Stimulated activated CD8-positive, alpha-beta memory T cell treated with anti-CD3 and anti-CD28 coated beads, Interleukin-2, amount 100 ng/mL, for 1 hour (primary cell): Measurements from ENCODE around the gene BABAM2.
A peak's percentile ranks its signal among the peaks of the same experiment; 100 is the strongest.
"Not testable (repeated sequence)": the region's sequence is repeated elsewhere in the genome, so short reads cannot be mapped to it uniquely, and the experiment has no call there.

Experiments
- DNase-seq, 2 donors: peaks; one replicate each; pipeline ENCODE4 v3.0.0-alpha.2; 2020; ENCODE audit warnings: low read depth in 2 of 2

The BABAM2 gene

GRCh38 chr2:27878825-27879224 is 11.7 kb upstream of the BABAM2 start:
- DNase-seq = no peak

- DNase-seq = not testable (repeated sequence)
Measured at GRCh38 chr2:27881815-27882583, 8.5 kb upstream of the BABAM2 start.

DNA sequence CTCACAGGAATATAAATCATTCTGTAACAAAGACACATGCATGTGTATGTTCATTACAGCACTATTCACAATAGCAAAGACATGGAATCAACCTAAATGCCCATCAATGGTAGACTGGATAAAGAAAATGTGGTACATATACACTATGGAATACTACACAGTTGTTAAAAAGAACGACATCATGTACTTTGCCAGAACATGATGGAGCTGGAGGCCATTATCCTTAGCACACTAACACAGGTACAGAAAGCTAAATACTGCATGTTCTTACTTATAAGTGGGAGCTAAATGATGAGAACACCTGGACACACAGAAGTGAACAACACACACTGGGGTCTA is 8.0 kb upstream of the BABAM2 start:
- not testable (repeated sequence) for DNase-seq

GRCh38 chr2:27884601-27885000 is 5.9 kb upstream of the BABAM2 start:
- no peak for DNase-seq

DNA sequence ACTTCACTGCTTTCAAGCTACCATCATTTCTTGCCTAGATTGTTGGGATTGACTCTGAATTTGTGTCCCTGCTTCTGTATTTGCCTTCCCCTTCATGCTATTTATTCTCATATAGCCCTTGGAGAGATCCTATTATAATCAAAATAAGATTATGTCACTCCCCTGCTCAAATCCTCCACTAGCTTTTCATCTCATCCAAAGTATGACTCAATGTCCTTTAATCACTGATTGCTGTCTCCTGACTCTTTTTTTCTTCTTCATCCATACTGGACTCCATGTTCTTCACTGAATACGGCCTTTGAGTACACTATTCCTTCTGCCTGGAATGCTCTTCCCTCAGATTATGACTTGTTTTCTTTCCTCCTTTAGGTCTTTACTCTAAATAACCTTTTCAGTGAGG is 5.3 kb upstream of the BABAM2 start:
- no peak for DNase-seq

- no peak for DNase-seq
Measured at GRCh38 chr2:27885661-27886060, 4.9 kb upstream of the BABAM2 start.

DNA sequence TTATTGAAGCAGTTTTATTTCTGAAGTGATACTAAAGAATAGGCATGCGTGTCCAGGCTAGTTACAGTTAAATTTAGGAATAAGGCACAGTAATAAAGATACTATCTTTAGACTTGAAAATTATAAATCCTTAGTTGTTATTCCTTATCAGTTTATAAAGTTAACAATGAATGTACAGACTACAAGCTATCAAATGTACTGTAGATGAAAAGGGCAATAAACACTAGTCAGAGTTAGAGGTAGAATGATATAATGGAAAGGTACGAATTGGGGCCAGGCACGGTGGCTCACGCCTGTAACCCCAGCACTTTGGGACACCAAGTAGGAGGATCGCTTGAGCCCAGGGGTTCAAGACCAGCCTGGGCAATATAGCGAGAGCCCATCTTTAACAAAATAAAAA is 4.2 kb upstream of the BABAM2 start:
- DNase-seq = no peak

GRCh38 chr2:27887111-27887510 is 3.4 kb upstream of the BABAM2 start:
- DNase-seq = no peak

GRCh38 chr2:27887830-27888229 is 2.7 kb upstream of the BABAM2 start:
- DNase-seq = no peak

DNA sequence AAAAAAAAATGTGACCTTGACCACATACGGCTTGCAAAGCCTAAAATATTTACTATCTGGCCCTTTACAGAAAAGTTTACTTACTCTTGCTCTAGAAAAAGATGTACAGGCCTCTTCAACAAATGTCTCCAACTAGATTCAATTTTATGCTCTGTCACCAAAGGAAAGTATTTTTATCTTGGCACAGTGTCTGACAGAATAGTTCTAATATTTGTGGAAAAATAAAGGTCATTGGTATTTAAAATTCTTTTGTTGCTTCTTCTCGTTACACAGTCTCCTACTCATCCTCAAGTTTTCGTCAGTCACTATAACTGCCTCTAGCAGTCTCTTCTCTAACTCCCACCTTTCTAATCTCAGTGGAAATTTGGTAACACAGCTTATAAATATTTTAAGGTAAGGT is 1.7 kb upstream of the BABAM2 start:
- DNase-seq = no peak

- DNase-seq = no peak
Measured at GRCh38 chr2:27889774-27890145, 769 bp upstream of the BABAM2 start.

GRCh38 chr2:27890924-27891672 is 569 bp downstream of the BABAM2 start:
- peak; percentile 85 to 86 for DNase-seq

DNA sequence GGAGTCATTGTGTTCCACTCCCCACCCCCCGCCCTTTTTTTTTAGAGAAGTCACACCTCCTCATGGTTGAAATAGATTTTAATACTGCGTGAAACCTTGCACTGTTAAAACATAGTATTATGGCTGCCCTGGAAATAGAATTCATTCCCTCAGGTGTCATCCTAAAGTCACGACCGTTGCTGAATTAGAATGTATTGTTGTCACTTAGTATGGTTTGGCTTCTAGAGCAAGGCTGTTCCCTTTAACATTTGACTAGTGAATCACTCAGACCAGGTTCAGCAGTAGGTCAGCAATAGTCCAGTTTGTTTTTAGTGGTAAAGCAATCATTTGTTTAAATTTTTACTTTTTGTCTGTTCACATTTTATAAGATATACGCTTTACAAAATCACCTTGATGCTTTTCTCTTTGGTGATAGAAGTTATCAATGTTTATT is 1.2 kb downstream of the BABAM2 start:
- no peak for DNase-seq

- no peak for DNase-seq
Measured at GRCh38 chr2:27893006-27893405, 2.5 kb downstream of the BABAM2 start.

DNA sequence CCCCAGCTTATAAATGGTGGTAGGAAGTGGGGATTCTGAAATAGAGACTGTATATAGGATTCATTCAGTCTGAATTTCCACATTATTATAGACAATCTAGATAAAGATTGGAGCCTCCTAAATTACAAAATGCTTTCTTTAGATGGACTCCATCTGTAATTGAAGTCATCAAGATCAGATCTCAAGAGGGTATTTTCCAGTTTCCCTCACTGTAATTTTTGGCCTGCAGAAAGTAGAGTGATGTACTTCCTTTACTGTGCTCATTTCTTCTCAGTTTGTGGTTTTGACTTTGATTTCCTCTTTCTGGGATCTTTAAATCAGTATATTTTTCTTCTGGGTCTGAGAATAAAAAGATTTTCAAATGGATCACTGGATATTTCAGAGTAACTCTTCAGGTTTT is 7.2 kb downstream of the BABAM2 start:
- no peak for DNase-seq

- DNase-seq = no peak
Measured at GRCh38 chr2:27901234-27901633, 10.7 kb downstream of the BABAM2 start.

GRCh38 chr2:27902098-27902497 is 11.6 kb downstream of the BABAM2 start:
- DNase-seq = no peak

- no peak for DNase-seq
Measured at GRCh38 chr2:27903018-27903417, 12.5 kb downstream of the BABAM2 start.

DNA sequence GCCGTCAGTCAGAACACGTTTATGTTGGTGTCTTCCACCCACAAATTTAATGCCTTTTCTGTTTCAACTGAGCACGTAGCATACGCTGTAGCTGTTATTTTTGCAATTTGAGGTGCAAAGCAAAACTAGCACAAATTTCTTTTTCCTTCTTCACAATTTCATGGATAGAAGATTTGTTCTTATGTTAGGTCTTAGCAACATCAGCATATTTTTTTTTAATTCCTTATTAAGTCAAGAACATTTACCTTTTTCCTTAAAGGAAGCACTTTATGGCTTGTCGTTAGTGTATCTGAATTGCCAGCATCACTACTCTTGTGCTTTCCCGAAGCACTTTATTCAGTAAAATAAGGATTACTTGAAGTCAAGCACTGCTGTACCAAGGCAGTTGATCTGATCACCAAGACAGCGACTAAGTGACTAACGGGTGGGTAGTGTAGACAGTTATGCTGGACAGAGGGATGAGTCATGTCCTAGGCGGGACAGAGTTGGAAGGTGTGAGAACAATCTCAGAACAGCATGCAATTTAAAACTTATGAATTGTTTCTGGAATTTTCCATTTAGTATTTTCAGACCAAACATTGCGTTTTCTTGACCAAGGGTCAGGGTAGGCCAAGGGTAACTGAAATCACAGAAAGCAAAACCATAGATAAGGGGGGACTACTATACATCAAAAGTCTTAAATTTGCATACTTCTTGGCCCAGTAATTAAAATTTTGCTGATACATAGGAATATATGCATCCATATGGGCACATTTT is 13.3 kb downstream of the BABAM2 start:
- DNase-seq = no peak

- no peak for DNase-seq
Measured at GRCh38 chr2:27904405-27904665, 13.8 kb downstream of the BABAM2 start.

- DNase-seq = no peak
Measured at GRCh38 chr2:27906074-27906473, 15.5 kb downstream of the BABAM2 start.

DNA sequence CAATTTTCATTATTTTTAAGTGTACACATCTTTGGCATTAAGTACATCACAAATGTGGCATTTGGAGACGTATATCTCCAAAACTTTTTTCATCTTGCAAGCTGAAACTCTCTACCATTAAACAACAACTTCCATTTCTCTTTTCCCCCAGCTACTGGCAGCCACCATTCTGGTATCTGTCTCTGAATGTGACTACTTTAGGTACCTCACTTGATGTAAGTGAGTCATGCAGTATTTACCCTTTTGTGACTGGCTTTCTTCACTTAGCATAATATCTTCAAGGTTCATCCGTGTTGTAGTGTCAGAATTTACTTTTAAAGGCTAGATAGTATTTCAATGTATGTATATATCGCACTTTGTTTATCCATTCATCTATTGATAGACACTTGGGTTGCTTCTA is 17.0 kb downstream of the BABAM2 start:
- DNase-seq = no peak

DNA sequence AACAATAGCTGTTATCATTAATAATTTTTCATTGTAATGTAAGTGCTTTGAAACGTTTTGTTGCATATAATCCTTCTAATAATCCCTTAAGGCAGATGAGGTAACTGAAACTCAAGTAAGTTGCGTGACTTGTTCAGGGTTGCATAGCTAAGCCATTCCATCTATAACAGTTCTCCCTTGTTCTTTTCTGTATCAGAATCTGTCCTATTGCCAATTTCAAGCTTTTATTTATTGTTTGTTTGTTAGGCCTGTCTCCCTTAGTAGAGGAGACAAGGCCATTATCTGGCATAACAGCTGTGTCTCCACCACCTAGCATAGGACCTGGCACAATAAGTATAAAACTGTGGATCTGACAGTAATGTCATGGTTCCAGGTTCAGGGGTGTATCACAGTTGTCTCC is 19.4 kb downstream of the BABAM2 start:
- DNase-seq = no peak
